ENCODE results near the gene TRANK1. TPM values are rescaled to one million over a fixed set of nuclear protein-coding genes. Genes with fewer than 3 reads are reported as not detected.
"Not testable (repeated sequence)": the region's sequence is repeated elsewhere in the genome, so short reads cannot be mapped to it uniquely, and the experiment has no call there.

The TRANK1 gene
- total and polyA plus RNA-seq, 2 of the 4 experiments (the other 2 are of a cell fraction), result 7.9 to 12.7 TPM

DNA sequence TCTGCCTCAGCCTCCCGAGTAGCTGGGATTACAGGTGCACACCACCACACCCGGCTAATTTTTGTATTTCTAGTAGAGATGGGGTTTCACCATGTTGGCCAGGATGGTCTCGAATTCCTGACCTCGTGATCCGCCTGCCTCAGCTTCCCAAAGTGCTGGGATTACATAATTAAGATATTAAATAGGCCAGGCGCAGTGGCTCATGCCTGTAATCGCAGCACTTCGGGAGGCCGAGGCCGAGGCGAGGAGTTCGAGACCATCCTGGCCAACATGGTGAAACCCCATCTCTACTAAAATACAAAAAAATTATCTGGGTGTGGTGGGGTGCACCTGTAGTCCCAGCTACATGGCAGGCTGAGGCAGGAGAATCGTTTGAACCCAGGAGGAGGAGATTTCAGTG lies 40.8 kb downstream of the TRANK1 start:
- H3K4me2 ChIP-seq (ENCODE audit: low read depth, low read length); H3K4ac ChIP-seq (ENCODE audit: low read depth, low read length); H2BK15ac ChIP-seq (ENCODE audit: low read depth, low read length); H4K5ac ChIP-seq (ENCODE audit: low read depth, low read length); H3K9me1 ChIP-seq (ENCODE audit: insufficient read depth, low read length); dilution Hi-C loops (cut with HindIII; ENCODE audit: low sequenced_read_pairs, unreplicated experiment); BruUV-seq (replicated peaks); H3K18ac ChIP-seq (ENCODE audit: low read depth, low read length); H2BK5ac ChIP-seq (ENCODE audit: low read depth, low read length, poor library complexity, severe bottlenecking); H3K14ac ChIP-seq (replicated peaks; ENCODE audit: low read depth, low read length); H4K20me1 ChIP-seq (ENCODE audit: insufficient read depth, low read length); H3K56ac ChIP-seq (ENCODE audit: extremely low read depth, insufficient read depth, low read length); H4K8ac ChIP-seq (ENCODE audit: low read depth in 2 of 2, low read length in 2 of 2); H2AFZ ChIP-seq (replicated peaks; ENCODE audit: low read length, poor library complexity); in situ Hi-C loops (cut with MboI; ENCODE audit: low sequenced_read_pairs); H3K36me3 ChIP-seq (ENCODE audit: control insufficient read depth, insufficient read depth, low read length); H2BK120ac ChIP-seq (ENCODE audit: low read depth, low read length); H3K9ac ChIP-seq (ENCODE audit: low read depth, low read length); H3K9me3 ChIP-seq (ENCODE audit: control insufficient read depth, insufficient read depth, low read length); DNase-seq; H2AK9ac ChIP-seq (replicated peaks; ENCODE audit: low read depth, low read length, poor library complexity); H4K91ac ChIP-seq (ENCODE audit: insufficient read depth, low read depth, low read length); H3K27me3 ChIP-seq (ENCODE audit: control insufficient read depth, insufficient read depth, low read length); H3K23ac ChIP-seq (ENCODE audit: low read depth, low read length); H2BK20ac ChIP-seq (ENCODE audit: low read depth, low read length); POLR2A ChIA-PET (ENCODE audit: unreplicated experiment); H3K27ac ChIP-seq (ENCODE audit: insufficient read depth, low read length); H3K79me1 ChIP-seq (ENCODE audit: low read depth in 1 of 2, low read length in 2 of 2); H2AK5ac ChIP-seq (ENCODE audit: low read depth, low read length); H3K4me1 ChIP-seq (ENCODE audit: control insufficient read depth, insufficient read depth, low read length); H3K4me3 ChIP-seq (ENCODE audit: insufficient read depth, low read depth, low read length); ATAC-seq (ENCODE audit: low read depth): not testable (repeated sequence)
- intact Hi-C loops (cut with micrococcal nuclease), result loop anchor here (1.0 kb wide), 1 partner anchor 54 kb away; no protein-coding TSS in a partner anchor
- CTCF ChIA-PET, result interaction anchor here (1.0 to 2.9 kb wide), 2 partner anchors 51 to 55 kb away, joined by 3 to 39 read pairs; no protein-coding TSS in a partner anchor
- WGBS, 2 experiments (ENCODE audit: extremely low coverage in 2 of 2, insufficient read length in 1 of 2), result no CpG with 5 or more reads among the region's 13 CpGs

Data from IMR-90 (cell line).